ENCODE data around the gene EPX. TPM values are rescaled to one million over a fixed set of nuclear protein-coding genes. Genes with fewer than 3 reads are reported as not detected.

Gene EPX
- total and polyA plus RNA-seq, 2 of the 4 experiments (the other 2 are of a cell fraction): not detected

GRCh38 chr17:58174871-58175270 is 17.7 kb upstream of the EPX start:
- Histone ChIP-seq H3K18ac (ENCODE audit: low read depth, low read length) (no peak overlapping the region), H3K79me1 (ENCODE audit: low read depth in 1 of 2, low read length in 2 of 2) (no peaks in the 10 kb centered on the region), H3K4ac (ENCODE audit: low read depth, low read length) (no peak overlapping the region), H2BK5ac (ENCODE audit: low read depth, low read length, poor library complexity, severe bottlenecking) (no peak overlapping the region), H3K4me2 (ENCODE audit: low read depth, low read length) (no peak overlapping the region), H3K9ac (ENCODE audit: low read depth, low read length) (no peak overlapping the region), H3K56ac (ENCODE audit: extremely low read depth, insufficient read depth, low read length) (no peak overlapping the region), H2BK120ac (ENCODE audit: low read depth, low read length) (no peak overlapping the region), H3K9me3 (ENCODE audit: control insufficient read depth, insufficient read depth, low read length) (no peaks in the 10 kb centered on the region), H4K20me1 (ENCODE audit: insufficient read depth, low read length) (no peaks in the 10 kb centered on the region), H3K14ac (replicated peaks; ENCODE audit: low read depth, low read length) (no peak overlapping the region), H3K23ac (ENCODE audit: low read depth, low read length) (no peak overlapping the region), H2AFZ (replicated peaks; ENCODE audit: low read length, poor library complexity) (no peak overlapping the region), H2AK9ac (replicated peaks; ENCODE audit: low read depth, low read length, poor library complexity) (no peak overlapping the region), H3K36me3 (ENCODE audit: control insufficient read depth, insufficient read depth, low read length) (no peaks in the 10 kb centered on the region), H3K4me3 (ENCODE audit: insufficient read depth, low read depth, low read length) (no peak overlapping the region), H4K91ac (ENCODE audit: insufficient read depth, low read depth, low read length) (no peak overlapping the region), H2BK20ac (ENCODE audit: low read depth, low read length) (no peak overlapping the region), H3K9me1 (ENCODE audit: insufficient read depth, low read length) (no peaks in the 10 kb centered on the region), H4K8ac (ENCODE audit: low read depth in 2 of 2, low read length in 2 of 2) (no peak overlapping the region), H3K27me3 (ENCODE audit: control insufficient read depth, insufficient read depth, low read length) (no peaks in the 10 kb centered on the region), H2AK5ac (ENCODE audit: low read depth, low read length) (no peak overlapping the region), H3K27ac (ENCODE audit: insufficient read depth, low read length) (no peak overlapping the region), H4K5ac (ENCODE audit: low read depth, low read length) (no peak overlapping the region), H2BK15ac (ENCODE audit: low read depth, low read length) (no peak overlapping the region), H3K4me1 (ENCODE audit: control insufficient read depth, insufficient read depth, low read length) (no peaks in the 10 kb centered on the region)
- ChIA-PET POLR2A (ENCODE audit: unreplicated experiment) (no interaction called here), CTCF (no interaction called here)
- no TSS peak for BruUV-seq (replicated peaks)
- dilution Hi-C loops (cut with HindIII; ENCODE audit: low sequenced_read_pairs, unreplicated experiment): no loop called here
- TF ChIP-seq MXI1 (IDR thresholded peaks at IDR 0.05; ENCODE audit: borderline replicate concordance, low read depth, low read length) (no peak), CHD1 (IDR thresholded peaks at IDR 0.05; ENCODE audit: low read depth, low read length) (no peak), MAFK (IDR thresholded peaks at IDR 0.05; ENCODE audit: low read depth, low read length) (no peak), RAD21 (IDR thresholded peaks at IDR 0.05; ENCODE audit: low read length) (no peak), MAZ (IDR thresholded peaks at IDR 0.05; ENCODE audit: borderline replicate concordance, low read depth, low read length) (no peak), NFE2L2 (IDR thresholded peaks at IDR 0.05; ENCODE audit: low read depth, low read length) (no peak), POLR2A (IDR thresholded peaks at IDR 0.05; ENCODE audit: low read depth, low read length) (no peak), BHLHE40 (IDR thresholded peaks at IDR 0.05; ENCODE audit: low read depth, low read length) (no peak)
- WGBS, 2 experiments (ENCODE audit: extremely low coverage in 2 of 2, insufficient read length in 1 of 2): 19% methylated on average over 2 of the region's 3 CpGs; no CpG with 5 or more reads in 1 of the 2 experiments
- ATAC-seq (ENCODE audit: low read depth): no peak
- in situ Hi-C loops (cut with MboI; ENCODE audit: low sequenced_read_pairs): no loop called here
- intact Hi-C loops (cut with micrococcal nuclease): loop anchor here (5.0 kb wide), 1 partner anchor 48 kb away; no protein-coding TSS in a partner anchor
- no peak for DNase-seq
